HepG2 (cell line): ENCODE measurements around the gene IMMT.

Experiments used
- CEBPB ChIP-seq: IDR thresholded peaks from 2 replicates; pipeline ENCODE4 v1.6.1; 2011; ENCODE audit warnings: low read depth, low read length, improper control_type of control experiment, borderline replicate concordance
- EP300 ChIP-seq, 3 experiments: sonication (generic) in 1 of 3; formaldehyde crosslinking in 1 of 3; IDR thresholded peaks; 2 replicates each; pipeline versions ENCODE4 v1.5.1 to v1.6.1; 2011 to 2020; ENCODE audit warnings: low read depth in 2 of 3, low read length in 2 of 3, borderline replicate concordance in 1 of 3, improper control_type of control experiment in 1 of 3, mild to moderate bottlenecking in 1 of 3, missing genetic modification reagents in 1 of 3, moderate library complexity in 1 of 3
- EZH2 ChIP-seq: conservative IDR thresholded peaks from 2 replicates; pipeline ENCODE4 v1.6.1; 2012; ENCODE audit warnings: mild to moderate bottlenecking, low read depth, low read length, moderate library complexity
- FOXM1 ChIP-seq: sonication (generic); formaldehyde crosslinking; IDR thresholded peaks from 2 replicates; pipeline ENCODE4 v1.5.0; 2020; ENCODE audit warnings: missing genetic modification reagents
- KDM5A ChIP-seq: fragments of 200-600 bp; sonication (generic); IDR thresholded peaks from 2 replicates; pipeline ENCODE4 v1.7.0; 2018; ENCODE audit warnings: antibody characterized with exemption, mild to moderate bottlenecking, low read length, borderline replicate concordance
- MXD4 ChIP-seq: IDR thresholded peaks from 2 replicates; pipeline ENCODE4 v1.6.1; 2016; ENCODE audit warnings: mild to moderate bottlenecking, missing biosample characterization, missing genetic modification reagents
- SMARCC2 ChIP-seq: fragments of 450-650 bp; IDR thresholded peaks from 2 replicates; pipeline ENCODE4 v1.6.1; 2017; ENCODE audit warnings: antibody characterized with exemption, mild to moderate bottlenecking
- ZNF292 ChIP-seq: sonication (generic); formaldehyde crosslinking; IDR thresholded peaks from 2 replicates; pipeline ENCODE4 v1.8.1; 2022; ENCODE audit warnings: mild to moderate bottlenecking, low read depth, missing genetic modification reagents, borderline replicate concordance
- TF ChIP-seq, protein P1 (sequence below): sonication (generic); formaldehyde crosslinking; IDR thresholded peaks from 2 replicates; pipeline ENCODE4 v1.5.0; 2020; ENCODE audit warnings: mild to moderate bottlenecking, missing genetic modification reagents, moderate library complexity
- TF ChIP-seq, protein P2 (sequence below), 2 experiments: IDR thresholded peaks; 2 replicates each; pipeline ENCODE4 v1.6.1; 2011 to 2012; ENCODE audit warnings: low read length in 2 of 2, borderline replicate concordance in 1 of 2, low read depth in 1 of 2, mild to moderate bottlenecking in 1 of 2, moderate library complexity in 1 of 2
- TF ChIP-seq, protein P3 (sequence below): sonication (generic); formaldehyde crosslinking; IDR thresholded peaks from 2 replicates; pipeline ENCODE4 v1.8.1; 2023; ENCODE audit warnings: mild to moderate bottlenecking, missing genetic modification reagents
- TF ChIP-seq, protein P4 (sequence below): sonication (generic); formaldehyde crosslinking; IDR thresholded peaks from 2 replicates; pipeline ENCODE4 v1.4.0; 2020; ENCODE audit warnings: missing genetic modification reagents, borderline replicate concordance

DNA sequence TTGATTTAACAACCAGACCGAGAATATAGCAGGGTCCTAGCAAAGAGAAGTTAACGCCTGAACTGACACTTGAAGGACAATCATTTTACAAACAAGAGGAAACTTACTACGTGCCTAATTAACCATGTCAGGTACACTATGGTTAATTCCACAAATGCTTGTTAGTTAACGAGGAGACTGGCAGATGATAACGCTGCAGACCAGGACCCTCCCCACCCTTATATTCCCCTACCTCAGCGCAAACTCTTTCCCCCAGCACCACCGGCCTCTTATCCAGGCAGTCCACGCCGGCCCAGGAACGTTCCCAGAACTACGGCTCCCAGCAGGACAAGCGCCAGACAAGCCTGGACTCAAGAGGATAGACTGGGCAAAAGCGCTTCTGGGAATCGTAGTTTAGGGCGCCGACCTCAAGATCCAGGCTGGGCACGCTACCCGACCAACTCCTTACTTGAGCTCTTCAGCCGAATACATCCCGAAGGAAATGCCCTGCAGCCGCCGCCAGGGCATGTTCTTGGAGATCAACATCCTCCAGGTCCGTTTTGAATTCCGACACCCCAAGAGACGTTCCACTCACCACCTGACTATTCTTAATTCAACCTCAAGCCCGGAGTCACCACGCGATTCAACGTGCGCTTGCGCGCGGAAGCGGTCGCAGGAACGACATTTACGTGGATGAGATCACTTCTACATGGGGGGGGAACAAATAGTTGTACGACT lies 89.9 kb downstream of the IMMT start, which contains the start of gene POLR1A:
- TF ChIP-seq, protein P1, sequence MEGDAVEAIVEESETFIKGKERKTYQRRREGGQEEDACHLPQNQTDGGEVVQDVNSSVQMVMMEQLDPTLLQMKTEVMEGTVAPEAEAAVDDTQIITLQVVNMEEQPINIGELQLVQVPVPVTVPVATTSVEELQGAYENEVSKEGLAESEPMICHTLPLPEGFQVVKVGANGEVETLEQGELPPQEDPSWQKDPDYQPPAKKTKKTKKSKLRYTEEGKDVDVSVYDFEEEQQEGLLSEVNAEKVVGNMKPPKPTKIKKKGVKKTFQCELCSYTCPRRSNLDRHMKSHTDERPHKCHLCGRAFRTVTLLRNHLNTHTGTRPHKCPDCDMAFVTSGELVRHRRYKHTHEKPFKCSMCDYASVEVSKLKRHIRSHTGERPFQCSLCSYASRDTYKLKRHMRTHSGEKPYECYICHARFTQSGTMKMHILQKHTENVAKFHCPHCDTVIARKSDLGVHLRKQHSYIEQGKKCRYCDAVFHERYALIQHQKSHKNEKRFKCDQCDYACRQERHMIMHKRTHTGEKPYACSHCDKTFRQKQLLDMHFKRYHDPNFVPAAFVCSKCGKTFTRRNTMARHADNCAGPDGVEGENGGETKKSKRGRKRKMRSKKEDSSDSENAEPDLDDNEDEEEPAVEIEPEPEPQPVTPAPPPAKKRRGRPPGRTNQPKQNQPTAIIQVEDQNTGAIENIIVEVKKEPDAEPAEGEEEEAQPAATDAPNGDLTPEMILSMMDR (CRISPR knock-in tag): no peak
- TF ChIP-seq ZNF292 (CRISPR knock-in tag) (no peak), EZH2 (no peak), MXD4 (CRISPR knock-in tag) (peak; percentile 77), KDM5A (peak; percentile 87; the same call in 1 of the 2 replicates), CEBPB (no peak), EP300 (IDR thresholded peaks at IDR 0.05; ENCODE audit: low read depth in 2 of 2, low read length in 2 of 2) (no peak), EP300 (CRISPR knock-in tag; IDR thresholded peaks at IDR 0.05; ENCODE audit: borderline replicate concordance) (no peak), SMARCC2 (no peak), FOXM1 (CRISPR knock-in tag) (no peak)
- TF ChIP-seq, protein P2, sequence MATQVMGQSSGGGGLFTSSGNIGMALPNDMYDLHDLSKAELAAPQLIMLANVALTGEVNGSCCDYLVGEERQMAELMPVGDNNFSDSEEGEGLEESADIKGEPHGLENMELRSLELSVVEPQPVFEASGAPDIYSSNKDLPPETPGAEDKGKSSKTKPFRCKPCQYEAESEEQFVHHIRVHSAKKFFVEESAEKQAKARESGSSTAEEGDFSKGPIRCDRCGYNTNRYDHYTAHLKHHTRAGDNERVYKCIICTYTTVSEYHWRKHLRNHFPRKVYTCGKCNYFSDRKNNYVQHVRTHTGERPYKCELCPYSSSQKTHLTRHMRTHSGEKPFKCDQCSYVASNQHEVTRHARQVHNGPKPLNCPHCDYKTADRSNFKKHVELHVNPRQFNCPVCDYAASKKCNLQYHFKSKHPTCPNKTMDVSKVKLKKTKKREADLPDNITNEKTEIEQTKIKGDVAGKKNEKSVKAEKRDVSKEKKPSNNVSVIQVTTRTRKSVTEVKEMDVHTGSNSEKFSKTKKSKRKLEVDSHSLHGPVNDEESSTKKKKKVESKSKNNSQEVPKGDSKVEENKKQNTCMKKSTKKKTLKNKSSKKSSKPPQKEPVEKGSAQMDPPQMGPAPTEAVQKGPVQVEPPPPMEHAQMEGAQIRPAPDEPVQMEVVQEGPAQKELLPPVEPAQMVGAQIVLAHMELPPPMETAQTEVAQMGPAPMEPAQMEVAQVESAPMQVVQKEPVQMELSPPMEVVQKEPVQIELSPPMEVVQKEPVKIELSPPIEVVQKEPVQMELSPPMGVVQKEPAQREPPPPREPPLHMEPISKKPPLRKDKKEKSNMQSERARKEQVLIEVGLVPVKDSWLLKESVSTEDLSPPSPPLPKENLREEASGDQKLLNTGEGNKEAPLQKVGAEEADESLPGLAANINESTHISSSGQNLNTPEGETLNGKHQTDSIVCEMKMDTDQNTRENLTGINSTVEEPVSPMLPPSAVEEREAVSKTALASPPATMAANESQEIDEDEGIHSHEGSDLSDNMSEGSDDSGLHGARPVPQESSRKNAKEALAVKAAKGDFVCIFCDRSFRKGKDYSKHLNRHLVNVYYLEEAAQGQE (IDR thresholded peaks at IDR 0.05; ENCODE audit: borderline replicate concordance in 1 of 2, low read depth in 1 of 2, low read length in 2 of 2): no peak
- TF ChIP-seq, protein P3, sequence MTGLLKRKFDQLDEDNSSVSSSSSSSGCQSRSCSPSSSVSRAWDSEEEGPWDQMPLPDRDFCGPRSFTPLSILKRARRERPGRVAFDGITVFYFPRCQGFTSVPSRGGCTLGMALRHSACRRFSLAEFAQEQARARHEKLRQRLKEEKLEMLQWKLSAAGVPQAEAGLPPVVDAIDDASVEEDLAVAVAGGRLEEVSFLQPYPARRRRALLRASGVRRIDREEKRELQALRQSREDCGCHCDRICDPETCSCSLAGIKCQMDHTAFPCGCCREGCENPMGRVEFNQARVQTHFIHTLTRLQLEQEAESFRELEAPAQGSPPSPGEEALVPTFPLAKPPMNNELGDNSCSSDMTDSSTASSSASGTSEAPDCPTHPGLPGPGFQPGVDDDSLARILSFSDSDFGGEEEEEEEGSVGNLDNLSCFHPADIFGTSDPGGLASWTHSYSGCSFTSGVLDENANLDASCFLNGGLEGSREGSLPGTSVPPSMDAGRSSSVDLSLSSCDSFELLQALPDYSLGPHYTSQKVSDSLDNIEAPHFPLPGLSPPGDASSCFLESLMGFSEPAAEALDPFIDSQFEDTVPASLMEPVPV: no peak
- TF ChIP-seq, protein P4, sequence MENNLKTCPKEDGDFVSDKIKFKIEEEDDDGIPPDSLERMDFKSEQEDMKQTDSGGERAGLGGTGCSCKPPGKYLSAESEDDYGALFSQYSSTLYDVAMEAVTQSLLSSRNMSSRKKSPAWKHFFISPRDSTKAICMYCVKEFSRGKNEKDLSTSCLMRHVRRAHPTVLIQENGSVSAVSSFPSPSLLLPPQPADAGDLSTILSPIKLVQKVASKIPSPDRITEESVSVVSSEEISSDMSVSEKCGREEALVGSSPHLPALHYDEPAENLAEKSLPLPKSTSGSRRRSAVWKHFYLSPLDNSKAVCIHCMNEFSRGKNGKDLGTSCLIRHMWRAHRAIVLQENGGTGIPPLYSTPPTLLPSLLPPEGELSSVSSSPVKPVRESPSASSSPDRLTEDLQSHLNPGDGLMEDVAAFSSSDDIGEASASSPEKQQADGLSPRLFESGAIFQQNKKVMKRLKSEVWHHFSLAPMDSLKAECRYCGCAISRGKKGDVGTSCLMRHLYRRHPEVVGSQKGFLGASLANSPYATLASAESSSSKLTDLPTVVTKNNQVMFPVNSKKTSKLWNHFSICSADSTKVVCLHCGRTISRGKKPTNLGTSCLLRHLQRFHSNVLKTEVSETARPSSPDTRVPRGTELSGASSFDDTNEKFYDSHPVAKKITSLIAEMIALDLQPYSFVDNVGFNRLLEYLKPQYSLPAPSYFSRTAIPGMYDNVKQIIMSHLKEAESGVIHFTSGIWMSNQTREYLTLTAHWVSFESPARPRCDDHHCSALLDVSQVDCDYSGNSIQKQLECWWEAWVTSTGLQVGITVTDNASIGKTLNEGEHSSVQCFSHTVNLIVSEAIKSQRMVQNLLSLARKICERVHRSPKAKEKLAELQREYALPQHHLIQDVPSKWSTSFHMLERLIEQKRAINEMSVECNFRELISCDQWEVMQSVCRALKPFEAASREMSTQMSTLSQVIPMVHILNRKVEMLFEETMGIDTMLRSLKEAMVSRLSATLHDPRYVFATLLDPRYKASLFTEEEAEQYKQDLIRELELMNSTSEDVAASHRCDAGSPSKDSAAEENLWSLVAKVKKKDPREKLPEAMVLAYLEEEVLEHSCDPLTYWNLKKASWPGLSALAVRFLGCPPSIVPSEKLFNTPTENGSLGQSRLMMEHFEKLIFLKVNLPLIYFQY (CRISPR knock-in tag): 0 out of 2 replicates have a peak, but pooled peaks have one; percentile 50
